Loucy (cell line): Measurements from ENCODE around the gene PTPN3.

Experiments used
- H2AFZ ChIP-seq: fragments of 200-600 bp; sonication (generic); 2 replicates; pipeline ENCODE4 v1.6.0; 2016; ENCODE audit warnings: antibody characterized with exemption, mild to moderate bottlenecking, low read length, moderate library complexity
- H3F3A ChIP-seq: fragments of 200-600 bp; 2 replicates; pipeline ENCODE4 v1.6.0; 2016; ENCODE audit warnings: antibody characterized with exemption, low read depth, mild to moderate bottlenecking
- H3K27me3 ChIP-seq: fragments of 200-600 bp; sonication (generic); 2 replicates; pipeline ENCODE4 v1.6.1; 2014; ENCODE audit warnings: low read length, mild to moderate bottlenecking; ENCODE audit not compliant: insufficient read depth, poor library complexity, severe bottlenecking
- H3K36me3 ChIP-seq: fragments of 200-600 bp; sonication (generic); 2 replicates; pipeline ENCODE4 v1.6.1; 2016; ENCODE audit warnings: low read length; ENCODE audit not compliant: insufficient read depth
- H3K4me1 ChIP-seq: fragments of 200-600 bp; sonication (generic); 2 replicates; pipeline ENCODE4 v1.5.1; 2014; ENCODE audit warnings: low read length, mild to moderate bottlenecking; ENCODE audit not compliant: insufficient read depth, poor library complexity, severe bottlenecking
- H3K4me2 ChIP-seq: fragments of 200-600 bp; sonication (generic); 2 replicates; pipeline ENCODE4 v1.6.0; 2014; ENCODE audit warnings: antibody characterized with exemption, low read length, low read depth, mild to moderate bottlenecking; ENCODE audit not compliant: poor library complexity, severe bottlenecking
- H3K4me3 ChIP-seq: fragments of 200-600 bp; sonication (generic); 2 replicates; pipeline ENCODE4 v1.5.1; 2014; ENCODE audit warnings: low read length, mild to moderate bottlenecking, mixed read lengths; ENCODE audit not compliant: poor library complexity, severe bottlenecking
- H3K79me2 ChIP-seq: fragments of 200-600 bp; sonication (generic); 2 replicates; pipeline ENCODE4 v1.6.1; 2014; ENCODE audit warnings: low read length; ENCODE audit not compliant: insufficient read depth
- H3K9ac ChIP-seq: fragments of 200-600 bp; sonication (generic); 2 replicates; pipeline ENCODE4 v1.6.0; 2014; ENCODE audit warnings: mild to moderate bottlenecking, low read depth, low read length, moderate library complexity; ENCODE audit not compliant: poor library complexity, severe bottlenecking
- H3K9me2 ChIP-seq: fragments of 200-600 bp; sonication (generic); replicated peaks from 2 replicates; pipeline ENCODE4 v1.6.1; 2016; ENCODE audit warnings: low read depth, low read length, mixed read lengths
- H3K9me3 ChIP-seq: fragments of 200-600 bp; sonication (generic); 2 replicates; pipeline ENCODE4 v1.6.1; 2014; ENCODE audit warnings: mild to moderate bottlenecking, antibody characterized with exemption, low read length, low read depth; ENCODE audit not compliant: insufficient read depth
- H4K20me1 ChIP-seq: fragments of 200-600 bp; sonication (generic); 2 replicates; pipeline ENCODE4 v1.6.0; 2014; ENCODE audit warnings: antibody characterized with exemption, low read length, mild to moderate bottlenecking; ENCODE audit not compliant: insufficient read depth, poor library complexity, severe bottlenecking
- CTCF ChIP-seq: fragments of 200-600 bp; sonication (generic); conservative IDR thresholded peaks from 2 replicates; pipeline ENCODE4 v1.5.1; 2014; ENCODE audit warnings: mild to moderate bottlenecking, antibody characterized with exemption, low read length
- EZH2phosphoT487 ChIP-seq: fragments of 200-600 bp; IDR thresholded peaks from 2 replicates; pipeline ENCODE4 v1.6.1; 2018; ENCODE audit warnings: antibody characterized with exemption, mild to moderate bottlenecking, moderate library complexity, borderline replicate concordance

Gene PTPN3

GRCh38 chr9:109520475-109521132, 22.5 kb upstream of the PTPN3 start:
- Histone ChIP-seq H3K4me3 (no peak overlapping the region), H3K4me2 (no peak overlapping the region), H3K36me3 (no peaks in the 10 kb centered on the region), H3F3A (no peaks in the 10 kb centered on the region), H3K4me1 (no peaks in the 10 kb centered on the region), H3K79me2 (no peaks in the 10 kb centered on the region), H2AFZ (no peak overlapping the region), H3K9me2 (no peaks in the 10 kb centered on the region), H3K9me3 (no peaks in the 10 kb centered on the region), H3K9ac (no peak overlapping the region), H4K20me1 (no peaks in the 10 kb centered on the region), H3K27me3 (no peaks in the 10 kb centered on the region)
- TF ChIP-seq EZH2phosphoT487 = no peak
- peak; percentile 94 for TF ChIP-seq CTCF

GRCh38 chr9:109519366-109519765, 21.3 kb upstream of the PTPN3 start:
- Histone ChIP-seq H3K79me2 (no peaks in the 10 kb centered on the region), H3K9me2 (no peaks in the 10 kb centered on the region), H3K4me3 (no peak overlapping the region), H3K4me2 (no peak overlapping the region), H2AFZ (no peak overlapping the region), H3F3A (no peaks in the 10 kb centered on the region), H3K27me3 (no peaks in the 10 kb centered on the region), H3K36me3 (no peaks in the 10 kb centered on the region), H3K9me3 (no peaks in the 10 kb centered on the region), H4K20me1 (no peaks in the 10 kb centered on the region), H3K4me1 (no peaks in the 10 kb centered on the region), H3K9ac (no peak overlapping the region)
- TF ChIP-seq EZH2phosphoT487 = no peak
- no peak for TF ChIP-seq CTCF

- Histone ChIP-seq H3K9me2 (no peaks in the 10 kb centered on the region), H3K4me2 (no peak overlapping the region), H3K4me3 (no peak overlapping the region), H3F3A (no peaks in the 10 kb centered on the region), H3K79me2 (no peaks in the 10 kb centered on the region), H3K27me3 (no peaks in the 10 kb centered on the region), H2AFZ (no peak overlapping the region), H3K9ac (no peak overlapping the region), H4K20me1 (no peaks in the 10 kb centered on the region), H3K36me3 (no peaks in the 10 kb centered on the region), H3K9me3 (no peaks in the 10 kb centered on the region), H3K4me1 (no peaks in the 10 kb centered on the region)
- TF ChIP-seq CTCF (no peak), EZH2phosphoT487 (no peak)
These were observed 20.7 kb upstream of the PTPN3 start for GRCh38 chr9:109518621-109519335.
